ENCODE results near the gene TTN. TPM values are rescaled to one million over a fixed set of nuclear protein-coding genes. Genes with fewer than 3 reads are reported as not detected.

Gene TTN
- total and polyA plus RNA-seq, 2 donors from 2014 or later, result 0.02 to 3.6 TPM

DNA sequence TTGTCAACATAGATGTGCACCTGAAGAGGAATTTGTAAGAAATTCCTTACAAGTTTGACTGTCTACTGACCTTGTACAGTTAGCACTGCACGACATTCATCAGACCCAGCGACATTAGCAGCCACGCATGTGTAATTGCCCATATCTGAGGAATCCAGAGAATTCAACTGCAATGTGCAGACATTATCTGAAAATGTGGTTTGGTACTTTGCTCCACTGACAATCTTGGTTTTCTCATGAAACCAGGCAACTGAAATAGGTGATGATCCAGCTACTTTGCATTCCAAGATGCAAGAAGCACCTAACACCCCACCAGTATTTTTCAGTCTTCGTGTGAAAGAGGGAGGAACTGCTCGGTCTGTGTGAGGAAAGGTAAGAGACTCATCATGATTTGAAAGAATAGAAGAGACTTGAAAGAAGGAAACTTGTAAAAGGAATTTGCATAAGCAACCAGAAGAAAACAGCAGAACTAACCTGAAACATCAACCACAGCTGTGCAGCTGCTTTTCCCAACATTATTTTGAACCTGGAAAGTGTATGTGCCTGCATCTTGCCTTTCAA lies 83.4 kb downstream of the TTN start:
- no peak overlapping the region for H3K27ac ChIP-seq (ENCODE audit: low read depth in 2 of 2, low read length in 2 of 2)
- no peaks in the 10 kb centered on the region for H3K4me1 ChIP-seq (ENCODE audit: control insufficient read depth in 2 of 3, insufficient read depth in 2 of 3, low read depth in 1 of 3, low read length in 3 of 3)
- H3K4me3 ChIP-seq (ENCODE audit: low read length in 3 of 3), result no peak overlapping the region
- peaks cover 0 to 3% (median 0%) of the 10 kb centered on the region in 3 donors for H3K9me3 ChIP-seq (ENCODE audit: control insufficient read depth in 2 of 3, insufficient read depth in 1 of 3, low read length in 3 of 3)
- DNase-seq (no peak), FAIRE-seq (no peak)
- no peaks in the 10 kb centered on the region for H3K36me3 ChIP-seq (ENCODE audit: control insufficient read depth in 2 of 3, insufficient read depth in 3 of 3, low read length in 3 of 3)
- no peak for TF ChIP-seq CTCF (IDR thresholded peaks at IDR 0.05; ENCODE audit: borderline replicate concordance, extremely low read depth, insufficient read depth)
- H3K27me3 ChIP-seq (ENCODE audit: control insufficient read depth, insufficient read depth, low read length), result no peaks in the 10 kb centered on the region
- H3K9ac ChIP-seq (ENCODE audit: low read length in 3 of 3), result no peak overlapping the region
- intact Hi-C loops (cut with DNase I), result no loop called here

DNA sequence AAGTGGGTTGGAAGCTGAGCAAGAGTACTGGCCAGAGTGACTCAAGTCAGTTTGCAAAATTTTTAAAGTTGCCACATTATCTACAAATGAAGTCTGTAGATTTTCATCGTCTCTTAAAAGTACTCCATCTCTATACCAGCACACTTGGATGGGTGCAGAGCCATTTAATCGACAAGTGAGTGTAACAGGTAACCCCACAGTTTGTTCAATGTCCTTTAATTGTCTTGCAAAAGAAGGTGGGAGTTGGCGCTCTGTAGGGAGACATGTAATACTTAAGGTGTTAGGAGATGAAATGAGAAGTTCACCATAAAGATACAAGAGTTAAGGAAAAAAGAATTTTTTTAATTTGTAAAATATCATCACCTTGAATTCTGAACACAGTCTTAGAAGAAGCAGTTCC lies 84.9 kb downstream of the TTN start:
- TF ChIP-seq CTCF (IDR thresholded peaks at IDR 0.05; ENCODE audit: borderline replicate concordance, extremely low read depth, insufficient read depth), result no peak
- Histone ChIP-seq H3K9ac (ENCODE audit: low read length in 3 of 3) (no peak overlapping the region), H3K27ac (ENCODE audit: low read depth in 2 of 2, low read length in 2 of 2) (no peak overlapping the region), H3K4me1 (ENCODE audit: control insufficient read depth in 2 of 3, insufficient read depth in 2 of 3, low read depth in 1 of 3, low read length in 3 of 3) (no peaks in the 10 kb centered on the region), H3K27me3 (ENCODE audit: control insufficient read depth, insufficient read depth, low read length) (no peaks in the 10 kb centered on the region), H3K9me3 (ENCODE audit: control insufficient read depth in 2 of 3, insufficient read depth in 1 of 3, low read length in 3 of 3) (peaks cover 0 to 3% (median 0%) of the 10 kb centered on the region in 3 donors), H3K36me3 (ENCODE audit: control insufficient read depth in 2 of 3, insufficient read depth in 3 of 3, low read length in 3 of 3) (no peaks in the 10 kb centered on the region), H3K4me3 (ENCODE audit: low read length in 3 of 3) (no peak overlapping the region)
- intact Hi-C loops (cut with DNase I), result no loop called here
- DNase-seq, result no peak
- FAIRE-seq, result no peak

DNA sequence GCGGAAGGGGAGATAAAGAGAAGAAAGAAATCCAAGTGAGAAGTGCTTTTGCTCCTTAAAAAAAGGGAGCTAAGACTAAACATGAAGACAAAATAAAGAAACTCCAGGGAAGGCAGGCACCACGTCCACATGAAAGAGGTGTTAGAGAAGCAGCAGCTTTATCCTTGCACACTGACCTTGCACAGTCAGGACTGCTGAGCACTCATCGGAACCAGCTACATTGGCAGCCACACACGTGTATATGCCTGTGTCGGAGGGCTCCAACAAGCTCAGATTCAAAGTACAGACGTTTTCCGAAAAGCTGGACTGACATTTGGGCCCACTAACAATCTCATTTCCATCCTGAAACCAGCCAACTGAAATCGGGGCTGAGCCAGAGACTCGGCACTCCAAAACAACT lies 88.2 kb downstream of the TTN start:
- Histone ChIP-seq H3K9ac (ENCODE audit: low read length in 3 of 3) (no peak overlapping the region), H3K27ac (ENCODE audit: low read depth in 2 of 2, low read length in 2 of 2) (no peak overlapping the region), H3K4me3 (ENCODE audit: low read length in 3 of 3) (no peak overlapping the region), H3K9me3 (ENCODE audit: control insufficient read depth in 2 of 3, insufficient read depth in 1 of 3, low read length in 3 of 3) (peaks cover 0 to 3% (median 0%) of the 10 kb centered on the region in 3 donors), H3K27me3 (ENCODE audit: control insufficient read depth, insufficient read depth, low read length) (no peaks in the 10 kb centered on the region), H3K36me3 (ENCODE audit: control insufficient read depth in 2 of 3, insufficient read depth in 3 of 3, low read length in 3 of 3) (no peaks in the 10 kb centered on the region), H3K4me1 (ENCODE audit: control insufficient read depth in 2 of 3, insufficient read depth in 2 of 3, low read depth in 1 of 3, low read length in 3 of 3) (no peaks in the 10 kb centered on the region)
- DNase-seq, result no peak
- intact Hi-C loops (cut with DNase I), result no loop called here
- FAIRE-seq, result no peak
- no peak for TF ChIP-seq CTCF (IDR thresholded peaks at IDR 0.05; ENCODE audit: borderline replicate concordance, extremely low read depth, insufficient read depth)

DNA sequence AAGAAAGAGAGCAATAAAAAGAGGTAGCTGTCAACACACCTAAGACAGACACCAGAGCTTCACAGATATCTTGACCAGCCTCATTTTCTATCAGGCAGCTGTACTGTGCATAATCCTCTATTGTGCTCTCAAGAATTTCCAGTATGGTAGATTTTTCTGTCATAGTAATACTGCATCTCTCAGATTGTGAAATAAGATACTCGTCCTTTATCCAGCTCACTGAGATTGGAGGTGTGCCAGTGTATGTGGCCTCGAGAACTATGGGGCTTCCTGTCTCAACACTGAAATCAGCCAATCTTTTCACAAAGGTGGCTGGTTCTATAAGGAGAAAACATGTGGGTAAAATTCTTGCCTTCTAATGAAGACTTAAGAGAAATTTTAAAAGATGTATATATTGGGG lies 88.9 kb downstream of the TTN start:
- Histone ChIP-seq H3K4me1 (ENCODE audit: control insufficient read depth in 2 of 3, insufficient read depth in 2 of 3, low read depth in 1 of 3, low read length in 3 of 3) (no peaks in the 10 kb centered on the region), H3K4me3 (ENCODE audit: low read length in 3 of 3) (no peak overlapping the region), H3K9ac (ENCODE audit: low read length in 3 of 3) (no peak overlapping the region), H3K9me3 (ENCODE audit: control insufficient read depth in 2 of 3, insufficient read depth in 1 of 3, low read length in 3 of 3) (peaks cover 0 to 3% (median 0%) of the 10 kb centered on the region in 3 donors), H3K27ac (ENCODE audit: low read depth in 2 of 2, low read length in 2 of 2) (no peak overlapping the region), H3K27me3 (ENCODE audit: control insufficient read depth, insufficient read depth, low read length) (no peaks in the 10 kb centered on the region), H3K36me3 (ENCODE audit: control insufficient read depth in 2 of 3, insufficient read depth in 3 of 3, low read length in 3 of 3) (no peaks in the 10 kb centered on the region)
- DNase-seq, result no peak
- TF ChIP-seq CTCF (IDR thresholded peaks at IDR 0.05; ENCODE audit: borderline replicate concordance, extremely low read depth, insufficient read depth), result no peak
- no peak for FAIRE-seq
- intact Hi-C loops (cut with DNase I), result no loop called here
